Activated naive CD8-positive, alpha-beta T cell treated with anti-CD3 and anti-CD28 coated beads, Interleukin-2, amount 50 U/mL, for 24 hours (primary cell): ENCODE measurements around the gene PPP2CA.

Experiments used
- ATAC-seq: fragments of 150-1000 bp; cut with Tn5 transposase; one replicate; pipeline ENCODE4 v1.10.0; 2021
- DNase-seq: peaks from one replicate; pipeline ENCODE4 v3.0.0; 2021
- H3K27ac Mint-ChIP-seq: one replicate; pipeline ENCODE4 v1.8.0; 2021; ENCODE audit warnings: mild to moderate bottlenecking, mixed read lengths
- H3K27me3 Mint-ChIP-seq: one replicate; pipeline ENCODE4 v1.8.0; 2021; ENCODE audit warnings: mixed read lengths
- H3K36me3 Mint-ChIP-seq: one replicate; pipeline ENCODE4 v1.8.0; 2021; ENCODE audit warnings: low read depth, mixed read lengths
- H3K4me1 Mint-ChIP-seq: one replicate; pipeline ENCODE4 v1.8.0; 2021; ENCODE audit warnings: mixed read lengths
- H3K4me3 Mint-ChIP-seq: one replicate; pipeline ENCODE4 v1.8.0; 2021; ENCODE audit warnings: mild to moderate bottlenecking, moderate library complexity, mixed read lengths
- H3K9me3 Mint-ChIP-seq: one replicate; pipeline ENCODE4 v1.8.0; 2021; ENCODE audit warnings: mixed read lengths

Gene PPP2CA

GRCh38 chr5:134188092-134188491, 37.8 kb downstream of the PPP2CA start:
- no peak for DNase-seq
- Mint-ChIP-seq H3K9me3 (no peaks in the 10 kb centered on the region), H3K36me3 (no peaks in the 10 kb centered on the region), H3K27ac (no peak overlapping the region), H3K4me1 (no peaks in the 10 kb centered on the region), H3K27me3 (no peaks in the 10 kb centered on the region), H3K4me3 (no peak overlapping the region)
- no peak for ATAC-seq

GRCh38 chr5:134184155-134185135, 41.4 kb downstream of the PPP2CA start:
- Mint-ChIP-seq H3K27me3 (no peaks in the 10 kb centered on the region), H3K27ac (no peak overlapping the region), H3K4me1 (no peaks in the 10 kb centered on the region), H3K36me3 (no peaks in the 10 kb centered on the region), H3K9me3 (no peaks in the 10 kb centered on the region), H3K4me3 (no peak overlapping the region)
- peak; percentile 95 for ATAC-seq
- peak; percentile 80 for DNase-seq

- no peaks in the 10 kb centered on the region for H3K9me3 Mint-ChIP-seq
Measured at GRCh38 chr5:134183481-134183880, 42.4 kb downstream of the PPP2CA start.

DNA sequence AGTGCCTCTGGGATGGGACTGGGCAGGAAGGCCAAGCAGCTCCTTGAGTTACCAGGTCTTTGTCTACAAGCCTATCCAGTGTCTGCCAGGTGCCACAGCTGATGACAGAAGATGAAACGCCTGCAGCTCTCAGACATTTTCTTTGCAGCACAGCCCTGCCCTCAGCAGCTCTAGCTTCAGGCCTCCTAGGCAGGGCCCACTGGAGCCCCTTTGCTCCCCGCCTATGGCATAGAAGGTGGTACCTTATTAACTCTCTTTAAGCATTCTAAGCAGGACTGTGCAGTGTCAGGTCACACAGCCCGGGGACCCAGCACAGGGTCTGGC, 47.8 kb downstream of the PPP2CA start:
- H3K36me3 Mint-ChIP-seq = peaks cover 11% of the 10 kb centered on the region
- H3K4me1 Mint-ChIP-seq = peaks cover 22% of the 10 kb centered on the region
- no peak for DNase-seq
- H3K27ac Mint-ChIP-seq = no peak overlapping the region
- H3K27me3 Mint-ChIP-seq = no peaks in the 10 kb centered on the region
- H3K4me3 Mint-ChIP-seq = peak overlapping the region; percentile 94
- ATAC-seq = no peak
- no peaks in the 10 kb centered on the region for H3K9me3 Mint-ChIP-seq

More at GRCh38 chr5:134183481-134183880, 42.4 kb downstream of the PPP2CA start:
- DNase-seq = no peak
- Mint-ChIP-seq H3K27ac (no peak overlapping the region), H3K27me3 (no peaks in the 10 kb centered on the region), H3K4me3 (no peak overlapping the region), H3K36me3 (no peaks in the 10 kb centered on the region), H3K4me1 (no peaks in the 10 kb centered on the region)
- ATAC-seq = no peak

DNA sequence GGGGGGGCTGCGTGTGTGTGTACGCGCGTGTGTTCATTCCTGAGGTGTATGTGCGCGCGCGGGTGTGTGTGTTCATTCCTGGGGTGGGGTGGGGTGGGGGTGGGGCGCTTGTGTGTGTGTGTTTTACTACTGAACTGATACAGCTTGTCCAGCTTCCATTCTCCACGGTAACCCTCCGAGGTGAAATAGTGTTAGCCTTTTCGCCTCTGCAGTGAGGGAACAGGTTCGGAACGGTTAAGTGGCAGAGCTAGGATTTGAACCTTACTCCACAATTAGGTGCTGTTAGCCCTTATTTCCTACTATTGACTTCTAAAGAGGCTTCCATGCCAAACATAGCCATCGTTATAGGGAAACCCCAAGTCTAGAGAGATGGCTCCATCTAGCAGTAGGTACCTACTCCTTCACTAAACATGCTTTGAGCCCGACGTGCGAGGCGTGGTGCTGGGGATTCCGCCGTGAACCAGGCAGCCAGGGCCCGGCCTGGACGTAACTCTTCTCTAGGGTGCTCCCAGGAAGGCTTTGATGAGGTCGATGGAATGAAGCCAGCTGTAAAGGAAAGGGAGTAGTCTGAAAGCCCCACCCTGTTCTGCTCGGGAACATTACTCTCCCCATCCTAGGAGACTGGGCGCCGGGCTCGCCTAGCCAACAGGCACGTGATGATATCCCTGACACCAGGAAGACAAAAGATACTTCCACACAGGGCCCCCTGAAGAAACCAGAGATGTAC, 48.3 kb downstream of the PPP2CA start:
- H3K36me3 Mint-ChIP-seq = peaks cover 13% of the 10 kb centered on the region
- DNase-seq = no peak
- H3K27me3 Mint-ChIP-seq = no peaks in the 10 kb centered on the region
- peaks cover 23% of the 10 kb centered on the region for H3K4me1 Mint-ChIP-seq
- peak overlapping the region; percentile 95 for H3K27ac Mint-ChIP-seq
- peak overlapping the region; percentile 94 for H3K4me3 Mint-ChIP-seq
- ATAC-seq = no peak
- H3K9me3 Mint-ChIP-seq = no peaks in the 10 kb centered on the region

GRCh38 chr5:134176511-134177368, 49.1 kb downstream of the PPP2CA start, which contains the start of gene SKP1:
SKP1 (minus strand) TSS chr5:134176950; CDS start chr5:134174022, 2,928 bp downstream.
- H3K36me3 Mint-ChIP-seq = peaks cover 20% of the 10 kb centered on the region
- no peaks in the 10 kb centered on the region for H3K27me3 Mint-ChIP-seq
- peak within 1 kb of the TSS; percentile 95 for H3K27ac Mint-ChIP-seq
- ATAC-seq = peak; percentile 82
- H3K9me3 Mint-ChIP-seq = no peaks in the 10 kb centered on the region
- peak; percentile 86 for DNase-seq
- H3K4me1 Mint-ChIP-seq = peaks cover 28% of the 10 kb centered on the region
- H3K4me3 Mint-ChIP-seq = peak within 1 kb of the TSS; percentile 94

GRCh38 chr5:134175921-134176510, 49.9 kb downstream of the PPP2CA start:
- Mint-ChIP-seq H3K36me3 (peaks cover 25% of the 10 kb centered on the region), H3K4me3 (peak overlapping the region; percentile 94), H3K9me3 (no peaks in the 10 kb centered on the region), H3K4me1 (peaks cover 34% of the 10 kb centered on the region), H3K27me3 (no peaks in the 10 kb centered on the region), H3K27ac (peak overlapping the region; percentile 95)
- DNase-seq (peak; percentile 57), ATAC-seq (peak; percentile 48)

- no peaks in the 10 kb centered on the region for H3K9me3 Mint-ChIP-seq
- DNase-seq (no peak), ATAC-seq (no peak)
- peak overlapping the region; percentile 95 for H3K27ac Mint-ChIP-seq
- no peaks in the 10 kb centered on the region for H3K27me3 Mint-ChIP-seq
- H3K4me3 Mint-ChIP-seq = peak overlapping the region; percentile 94
- H3K36me3 Mint-ChIP-seq = peaks cover 28% of the 10 kb centered on the region
- peaks cover 34% of the 10 kb centered on the region for H3K4me1 Mint-ChIP-seq
Measured at GRCh38 chr5:134174841-134175839, 50.7 kb downstream of the PPP2CA start.

- no peak for DNase-seq
- no peaks in the 10 kb centered on the region for H3K27me3 Mint-ChIP-seq
- H3K36me3 Mint-ChIP-seq = peaks cover 45% of the 10 kb centered on the region
- H3K4me1 Mint-ChIP-seq = peaks cover 41% of the 10 kb centered on the region
- no peak for ATAC-seq
- no peak overlapping the region for H3K4me3 Mint-ChIP-seq
- H3K9me3 Mint-ChIP-seq = no peaks in the 10 kb centered on the region
- H3K27ac Mint-ChIP-seq = no peak overlapping the region
Measured at GRCh38 chr5:134171972-134172371, 53.9 kb downstream of the PPP2CA start.

GRCh38 chr5:134162592-134162991, 63.3 kb downstream of the PPP2CA start:
- ATAC-seq (no peak), DNase-seq (no peak)
- H3K27me3 Mint-ChIP-seq = no peaks in the 10 kb centered on the region
- no peak overlapping the region for H3K27ac Mint-ChIP-seq
- peaks cover 28% of the 10 kb centered on the region for H3K4me1 Mint-ChIP-seq
- no peak overlapping the region for H3K4me3 Mint-ChIP-seq
- peaks cover 8% of the 10 kb centered on the region for H3K9me3 Mint-ChIP-seq
- H3K36me3 Mint-ChIP-seq = peaks cover 65% of the 10 kb centered on the region

DNA sequence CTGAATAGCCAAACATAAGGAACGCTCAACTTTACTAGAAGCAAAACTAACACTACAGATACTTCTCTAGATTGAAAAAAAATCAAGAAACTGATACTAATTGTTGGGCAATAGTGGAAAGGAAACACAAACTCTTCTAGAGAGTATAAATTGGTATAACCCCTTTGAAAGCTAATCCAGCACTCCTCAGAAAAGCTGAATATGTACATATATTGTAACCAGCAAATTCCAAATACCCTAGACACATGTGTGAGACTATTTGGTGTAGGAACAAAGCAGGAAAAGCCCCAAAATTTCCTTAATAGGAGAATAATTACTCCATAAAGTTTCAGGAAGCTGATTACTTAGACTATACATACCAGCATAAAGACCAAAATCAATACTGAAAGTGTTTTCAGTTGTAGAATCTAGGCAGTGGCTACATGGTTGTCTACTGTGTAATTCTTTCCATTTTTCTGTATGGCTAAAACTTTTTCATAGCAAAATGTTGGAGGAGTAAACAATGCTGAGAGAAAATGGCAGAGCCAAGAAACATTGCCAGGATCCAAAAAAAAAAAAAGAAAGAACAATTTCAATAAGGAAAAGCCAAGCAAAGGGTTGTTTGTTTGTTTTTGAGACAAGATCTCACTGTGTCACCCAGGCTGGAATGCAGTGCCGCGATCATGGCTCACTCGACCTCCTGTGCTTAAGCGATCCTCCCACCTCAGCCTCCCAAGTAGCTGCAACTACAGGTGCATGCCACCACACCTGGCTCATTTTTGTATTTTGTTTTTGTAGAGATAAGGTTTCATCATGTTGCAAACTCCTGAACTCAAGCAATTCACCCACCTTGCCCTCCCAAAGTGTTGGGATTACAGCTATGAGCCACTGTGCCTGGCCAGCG, 64.1 kb downstream of the PPP2CA start:
- Mint-ChIP-seq H3K4me1 (peaks cover 32% of the 10 kb centered on the region), H3K27me3 (no peaks in the 10 kb centered on the region), H3K4me3 (no peak overlapping the region), H3K27ac (peak overlapping the region; percentile 74), H3K36me3 (peaks cover 66% of the 10 kb centered on the region), H3K9me3 (peaks cover 8% of the 10 kb centered on the region)
- DNase-seq (no peak), ATAC-seq (peak; percentile 57)

DNA sequence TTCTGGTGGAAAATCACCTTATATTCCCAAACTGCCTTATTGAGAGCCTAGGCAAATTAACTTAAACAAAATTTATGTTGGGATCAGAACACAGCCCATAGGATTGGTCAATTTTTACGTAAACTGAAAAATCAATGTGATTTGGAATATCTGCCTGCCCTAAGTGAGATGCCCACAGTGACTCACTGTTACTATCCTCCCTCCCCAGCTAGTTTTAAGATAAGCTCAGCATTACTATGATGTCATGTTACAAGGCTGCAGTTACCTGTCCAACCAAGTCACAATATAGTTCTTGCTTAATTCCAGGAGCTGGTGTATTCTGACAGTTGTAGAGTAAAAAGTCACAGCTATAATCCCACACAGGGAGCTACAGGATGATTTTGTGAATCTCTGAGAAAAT, 72.2 kb downstream of the PPP2CA start:
- H3K27ac Mint-ChIP-seq = peak overlapping the region; percentile 28

More for the DNA sequence above, 72.2 kb downstream of the PPP2CA start:
- H3K4me1 Mint-ChIP-seq = peaks cover 57% of the 10 kb centered on the region
- no peak overlapping the region for H3K4me3 Mint-ChIP-seq
- H3K27me3 Mint-ChIP-seq = no peaks in the 10 kb centered on the region
- no peaks in the 10 kb centered on the region for H3K9me3 Mint-ChIP-seq
- peak; percentile 38 for ATAC-seq
- peaks cover 68% of the 10 kb centered on the region for H3K36me3 Mint-ChIP-seq
- no peak for DNase-seq
